Smooth muscle cell (in vitro differentiated cells): Measurements from ENCODE around the gene ZNF543. TPM values are rescaled to one million over a fixed set of nuclear protein-coding genes. Genes with fewer than 3 reads are reported as not detected.
A peak's percentile ranks its signal among the peaks of the same experiment; 100 is the strongest.

Experiments
- DNase-seq: peaks from one replicate; lab custom pipeline; 2025; ENCODE audit not compliant: unreplicated experiment; lab: John Stamatoyannopoulos, UW
- H2AFZ ChIP-seq: fragments of 200-600 bp; sonication (generic); 2 replicates; pipeline ENCODE4 v1.6.0; 2016; ENCODE audit warnings: antibody characterized with exemption, low read depth, mild to moderate bottlenecking
- H3F3A ChIP-seq: fragments of 200-600 bp; sonication (generic); 2 replicates; pipeline ENCODE4 v1.6.0; 2017; ENCODE audit warnings: antibody characterized with exemption, low read depth
- H3K27ac ChIP-seq: fragments of 200-600 bp; sonication (generic); 2 replicates; pipeline ENCODE4 v1.5.1; 2016; ENCODE audit warnings: low read depth, mild to moderate bottlenecking
- H3K27me3 ChIP-seq: fragments of 200-600 bp; sonication (generic); 2 replicates; pipeline ENCODE4 v1.6.1; 2016; ENCODE audit warnings: low read depth, mild to moderate bottlenecking
- H3K36me3 ChIP-seq: fragments of 200-600 bp; sonication (generic); 2 replicates; pipeline ENCODE4 v1.5.1; 2016; ENCODE audit warnings: low read depth
- H3K4me1 ChIP-seq: fragments of 200-600 bp; sonication (generic); 2 replicates; pipeline ENCODE4 v1.5.1; 2016; ENCODE audit warnings: low read depth
- H3K4me2 ChIP-seq: fragments of 200-600 bp; sonication (generic); 2 replicates; pipeline ENCODE4 v1.6.0; 2016; ENCODE audit warnings: mild to moderate bottlenecking
- H3K4me3 ChIP-seq: fragments of 200-600 bp; sonication (generic); 2 replicates; pipeline ENCODE4 v1.5.1; 2016; ENCODE audit warnings: mild to moderate bottlenecking
- H3K79me2 ChIP-seq: fragments of 200-600 bp; sonication (generic); 2 replicates; pipeline ENCODE4 v1.6.0; 2016; ENCODE audit warnings: low read depth, mild to moderate bottlenecking
- H3K9ac ChIP-seq: fragments of 200-600 bp; sonication (generic); 2 replicates; pipeline ENCODE4 v1.6.0; 2016; ENCODE audit warnings: low read depth
- H3K9me3 ChIP-seq: fragments of 200-600 bp; sonication (generic); replicated peaks from 2 replicates; pipeline ENCODE4 v1.5.1; 2016; ENCODE audit warnings: low read depth
- H4K20me1 ChIP-seq: fragments of 200-600 bp; sonication (generic); 2 replicates; pipeline ENCODE4 v1.6.0; 2016; ENCODE audit warnings: low read depth
- CTCF ChIP-seq: fragments of 200-600 bp; sonication (generic); IDR thresholded peaks from 2 replicates; pipeline ENCODE4 v1.5.1; 2017; ENCODE audit warnings: borderline replicate concordance, mild to moderate bottlenecking, antibody characterized with exemption; ENCODE audit not compliant: insufficient read depth, poor library complexity, severe bottlenecking
- WGBS: methylation state at CpG from one replicate; pipeline ENCODE4 v1.1.7; 2016; ENCODE audit warnings: low lambda C conversion rate; 5-methylcytosine and 5-hydroxymethylcytosine counted together
- polyA plus RNA-seq: library from polyadenylated mRNA; unstranded; fragments of >200 nt; fragmentation: Nextera tagmentation; extraction: Ambion mirVana; gene quantifications from 2 replicates; pipeline ENCODE4 v1.2.1, GENCODE V29; 2016
- total RNA-seq: library from RNA; depleted of rRNA; stranded (reverse); fragments of >200 nt; gene quantifications from 2 replicates; pipeline ENCODE4 v1.2.3, GENCODE V29; 2014

ZNF543 gene
- total and polyA plus RNA-seq, 2 experiments from 2014 or later, result 1.1 to 5.1 TPM

GRCh38 chr19:57292547-57292946 lies 27.7 kb upstream of the ZNF543 start:
- Histone ChIP-seq H3K79me2 (peaks cover 97% of the 10 kb centered on the region), H3K27ac (no peak overlapping the region), H3K9ac (no peak overlapping the region), H3K4me3 (no peak overlapping the region), H3K27me3 (no peaks in the 10 kb centered on the region), H3K36me3 (peaks cover 71% of the 10 kb centered on the region), H3F3A (peaks cover 18% of the 10 kb centered on the region), H2AFZ (no peak overlapping the region), H3K4me2 (no peak overlapping the region), H4K20me1 (peaks cover 66% of the 10 kb centered on the region), H3K4me1 (no peaks in the 10 kb centered on the region), H3K9me3 (peaks cover 29% of the 10 kb centered on the region)
- WGBS, result 91% methylated on average over 1 of the region's 1 CpG
- no peak for DNase-seq
- TF ChIP-seq CTCF, result no peak

- Histone ChIP-seq H3K4me1 (no peaks in the 10 kb centered on the region), H3K9me3 (peaks cover 29% of the 10 kb centered on the region), H3K27me3 (no peaks in the 10 kb centered on the region), H3F3A (peaks cover 18% of the 10 kb centered on the region), H3K4me3 (no peak overlapping the region), H3K27ac (no peak overlapping the region), H4K20me1 (peaks cover 66% of the 10 kb centered on the region), H3K36me3 (peaks cover 64% of the 10 kb centered on the region), H3K4me2 (no peak overlapping the region), H3K9ac (no peak overlapping the region), H3K79me2 (peaks cover 97% of the 10 kb centered on the region), H2AFZ (no peak overlapping the region)
- 98% methylated on average over 1 of the region's 1 CpG for WGBS
- no peak for DNase-seq
- no peak for TF ChIP-seq CTCF
Measured at GRCh38 chr19:57293719-57294118, 26.6 kb upstream of the ZNF543 start.

- no peak for DNase-seq
- no peaks in the 10 kb centered on the region for H3K27me3 ChIP-seq
- H3K9ac ChIP-seq, result peak overlapping the region; percentile 23
- peaks cover 67% of the 10 kb centered on the region for H3K79me2 ChIP-seq
- H3K9me3 ChIP-seq, result no peaks in the 10 kb centered on the region
- no peak overlapping the region for H3K4me3 ChIP-seq
- H3K4me2 ChIP-seq, result no peak overlapping the region
- no peak overlapping the region for H2AFZ ChIP-seq
- peak overlapping the region; percentile 80 for H3K27ac ChIP-seq
- peaks cover 10% of the 10 kb centered on the region for H3K36me3 ChIP-seq
- H3K4me1 ChIP-seq, result no peaks in the 10 kb centered on the region
- TF ChIP-seq CTCF, result no peak
- WGBS, result 89% methylated on average over 1 of the region's 1 CpG
- H4K20me1 ChIP-seq, result peaks cover 70% of the 10 kb centered on the region
- peaks cover 19% of the 10 kb centered on the region for H3F3A ChIP-seq
Measured at GRCh38 chr19:57302020-57302465, 18.2 kb upstream of the ZNF543 start.

- H3K9me3 ChIP-seq, result no peaks in the 10 kb centered on the region
- WGBS, result 88% methylated on average over 7 of the region's 7 CpGs
- H2AFZ ChIP-seq, result no peak overlapping the region
- H3K27me3 ChIP-seq, result no peaks in the 10 kb centered on the region
- H4K20me1 ChIP-seq, result peaks cover 62% of the 10 kb centered on the region
- peaks cover 60% of the 10 kb centered on the region for H3K79me2 ChIP-seq
- H3K4me2 ChIP-seq, result no peak overlapping the region
- peaks cover 10% of the 10 kb centered on the region for H3K36me3 ChIP-seq
- no peaks in the 10 kb centered on the region for H3K4me1 ChIP-seq
- H3K9ac ChIP-seq, result peak overlapping the region; percentile 23
- H3F3A ChIP-seq, result peaks cover 19% of the 10 kb centered on the region
- no peak for TF ChIP-seq CTCF
- no peak overlapping the region for H3K4me3 ChIP-seq
- H3K27ac ChIP-seq, result peak overlapping the region; percentile 80
- no peak for DNase-seq
Measured at GRCh38 chr19:57302727-57303401, 17.4 kb upstream of the ZNF543 start.
